ENCODE data around the gene RHCG. TPM values are rescaled to one million over a fixed set of nuclear protein-coding genes. Genes with fewer than 3 reads are reported as not detected.

RHCG gene
- total RNA-seq (2014; rRNA removed; shearing (Covaris generic); ENCODE audit: low replicate concordance), result not detected in 2 replicates

GRCh38 chr15:89496155-89497098 is at the start of gene RHCG:
TSS of gene RHCG (minus strand) at chr15:89496583. CDS start at chr15:89496544, 39 bp downstream.
- Histone ChIP-seq H3K4me2 (ENCODE audit: low read depth, low read length, poor library complexity, severe bottlenecking) (no peak within 1 kb of the TSS), H3K4me1 (ENCODE audit: low read length) (no peaks in the 10 kb centered on the region), H4K20me1 (ENCODE audit: insufficient read depth, low read depth, low read length) (no peaks in the 10 kb centered on the region), H3K9me2 (replicated peaks; ENCODE audit: insufficient read depth, low read length) (no peaks in the 10 kb centered on the region), H2AFZ (ENCODE audit: low read length) (no peak within 1 kb of the TSS), H3K9ac (ENCODE audit: low read length) (no peak within 1 kb of the TSS), H3K36me3 (ENCODE audit: insufficient read depth, low read length) (no peaks in the 10 kb centered on the region), H3K9me3 (ENCODE audit: low read length) (no peaks in the 10 kb centered on the region), H3K79me2 (ENCODE audit: low read length) (no peaks in the 10 kb centered on the region), H3K27me3 (ENCODE audit: low read length) (no peaks in the 10 kb centered on the region), H3K4me3 (ENCODE audit: low read length) (no peak within 1 kb of the TSS), H3K27ac (ENCODE audit: low read length) (no peak within 1 kb of the TSS)
- no peak for DNase-seq

GRCh38 chr15:89543389-89543788 is 47.0 kb upstream of the RHCG start:
- H3K27me3 ChIP-seq (ENCODE audit: low read length), result no peaks in the 10 kb centered on the region
- H2AFZ ChIP-seq (ENCODE audit: low read length), result no peak overlapping the region
- no peaks in the 10 kb centered on the region for H3K9me2 ChIP-seq (replicated peaks; ENCODE audit: insufficient read depth, low read length)
- no peak overlapping the region for H3K4me2 ChIP-seq (ENCODE audit: low read depth, low read length, poor library complexity, severe bottlenecking)
- no peak overlapping the region for H3K27ac ChIP-seq (ENCODE audit: low read length)
- H3K4me3 ChIP-seq (ENCODE audit: low read length), result no peak overlapping the region
- no peaks in the 10 kb centered on the region for H3K4me1 ChIP-seq (ENCODE audit: low read length)
- H3K9me3 ChIP-seq (ENCODE audit: low read length), result no peaks in the 10 kb centered on the region
- H3K36me3 ChIP-seq (ENCODE audit: insufficient read depth, low read length), result no peaks in the 10 kb centered on the region
- H3K79me2 ChIP-seq (ENCODE audit: low read length), result no peaks in the 10 kb centered on the region
- H4K20me1 ChIP-seq (ENCODE audit: insufficient read depth, low read depth, low read length), result no peaks in the 10 kb centered on the region
- H3K9ac ChIP-seq (ENCODE audit: low read length), result no peak overlapping the region
- DNase-seq, result peak; percentile 46

GRCh38 chr15:89542369-89542768 is 46.0 kb upstream of the RHCG start:
- Histone ChIP-seq H3K9ac (ENCODE audit: low read length) (no peak overlapping the region), H3K36me3 (ENCODE audit: insufficient read depth, low read length) (no peaks in the 10 kb centered on the region), H4K20me1 (ENCODE audit: insufficient read depth, low read depth, low read length) (no peaks in the 10 kb centered on the region), H3K4me2 (ENCODE audit: low read depth, low read length, poor library complexity, severe bottlenecking) (no peak overlapping the region), H3K79me2 (ENCODE audit: low read length) (no peaks in the 10 kb centered on the region), H3K9me2 (replicated peaks; ENCODE audit: insufficient read depth, low read length) (no peaks in the 10 kb centered on the region), H3K4me1 (ENCODE audit: low read length) (no peaks in the 10 kb centered on the region), H3K4me3 (ENCODE audit: low read length) (no peak overlapping the region), H2AFZ (ENCODE audit: low read length) (no peak overlapping the region), H3K27me3 (ENCODE audit: low read length) (no peaks in the 10 kb centered on the region), H3K27ac (ENCODE audit: low read length) (no peak overlapping the region), H3K9me3 (ENCODE audit: low read length) (peaks cover 8% of the 10 kb centered on the region)
- no peak for DNase-seq

- H3K4me2 ChIP-seq (ENCODE audit: low read depth, low read length, poor library complexity, severe bottlenecking), result no peak overlapping the region
- no peak overlapping the region for H3K9ac ChIP-seq (ENCODE audit: low read length)
- DNase-seq, result no peak
- H3K9me2 ChIP-seq (replicated peaks; ENCODE audit: insufficient read depth, low read length), result no peaks in the 10 kb centered on the region
- H3K4me3 ChIP-seq (ENCODE audit: low read length), result no peak overlapping the region
- no peaks in the 10 kb centered on the region for H4K20me1 ChIP-seq (ENCODE audit: insufficient read depth, low read depth, low read length)
- peaks cover under 1% of the 10 kb centered on the region for H3K4me1 ChIP-seq (ENCODE audit: low read length)
- no peaks in the 10 kb centered on the region for H3K27me3 ChIP-seq (ENCODE audit: low read length)
- no peak overlapping the region for H3K27ac ChIP-seq (ENCODE audit: low read length)
- no peaks in the 10 kb centered on the region for H3K36me3 ChIP-seq (ENCODE audit: insufficient read depth, low read length)
- H3K79me2 ChIP-seq (ENCODE audit: low read length), result no peaks in the 10 kb centered on the region
- H2AFZ ChIP-seq (ENCODE audit: low read length), result no peak overlapping the region
- H3K9me3 ChIP-seq (ENCODE audit: low read length), result peaks cover 8% of the 10 kb centered on the region
Observed at GRCh38 chr15:89539027-89539426, 42.6 kb upstream of the RHCG start.

- H4K20me1 ChIP-seq (ENCODE audit: insufficient read depth, low read depth, low read length), result no peaks in the 10 kb centered on the region
- peaks cover 8% of the 10 kb centered on the region for H3K9me3 ChIP-seq (ENCODE audit: low read length)
- no peaks in the 10 kb centered on the region for H3K27me3 ChIP-seq (ENCODE audit: low read length)
- H3K36me3 ChIP-seq (ENCODE audit: insufficient read depth, low read length), result no peaks in the 10 kb centered on the region
- H3K4me3 ChIP-seq (ENCODE audit: low read length), result no peak overlapping the region
- peaks cover 7% of the 10 kb centered on the region for H3K4me1 ChIP-seq (ENCODE audit: low read length)
- no peak for DNase-seq
- no peaks in the 10 kb centered on the region for H3K79me2 ChIP-seq (ENCODE audit: low read length)
- no peak overlapping the region for H3K27ac ChIP-seq (ENCODE audit: low read length)
- no peak overlapping the region for H3K4me2 ChIP-seq (ENCODE audit: low read depth, low read length, poor library complexity, severe bottlenecking)
- no peaks in the 10 kb centered on the region for H3K9me2 ChIP-seq (replicated peaks; ENCODE audit: insufficient read depth, low read length)
- H2AFZ ChIP-seq (ENCODE audit: low read length), result no peak overlapping the region
- H3K9ac ChIP-seq (ENCODE audit: low read length), result no peak overlapping the region
Observed at GRCh38 chr15:89533861-89534544, 37.6 kb upstream of the RHCG start.

- DNase-seq, result no peak
- H3K4me2 ChIP-seq (ENCODE audit: low read depth, low read length, poor library complexity, severe bottlenecking), result no peak overlapping the region
- H3K27ac ChIP-seq (ENCODE audit: low read length), result no peak overlapping the region
- no peak overlapping the region for H3K4me3 ChIP-seq (ENCODE audit: low read length)
- H3K9me2 ChIP-seq (replicated peaks; ENCODE audit: insufficient read depth, low read length), result no peaks in the 10 kb centered on the region
- H3K27me3 ChIP-seq (ENCODE audit: low read length), result no peaks in the 10 kb centered on the region
- no peaks in the 10 kb centered on the region for H3K79me2 ChIP-seq (ENCODE audit: low read length)
- no peak overlapping the region for H3K9ac ChIP-seq (ENCODE audit: low read length)
- H3K36me3 ChIP-seq (ENCODE audit: insufficient read depth, low read length), result no peaks in the 10 kb centered on the region
- no peak overlapping the region for H2AFZ ChIP-seq (ENCODE audit: low read length)
- peaks cover 7% of the 10 kb centered on the region for H3K4me1 ChIP-seq (ENCODE audit: low read length)
- no peaks in the 10 kb centered on the region for H4K20me1 ChIP-seq (ENCODE audit: insufficient read depth, low read depth, low read length)
- H3K9me3 ChIP-seq (ENCODE audit: low read length), result no peaks in the 10 kb centered on the region
Observed at GRCh38 chr15:89531796-89532537, 35.6 kb upstream of the RHCG start.

- Histone ChIP-seq H3K27me3 (ENCODE audit: low read length) (no peaks in the 10 kb centered on the region), H3K9me3 (ENCODE audit: low read length) (no peaks in the 10 kb centered on the region)
Observed at GRCh38 chr15:89530976-89531375, 34.6 kb upstream of the RHCG start.

More at GRCh38 chr15:89530976-89531375, 34.6 kb upstream of the RHCG start:
- Histone ChIP-seq H3K4me3 (ENCODE audit: low read length) (no peak overlapping the region), H3K36me3 (ENCODE audit: insufficient read depth, low read length) (no peaks in the 10 kb centered on the region), H3K27ac (ENCODE audit: low read length) (no peak overlapping the region), H3K9me2 (replicated peaks; ENCODE audit: insufficient read depth, low read length) (no peaks in the 10 kb centered on the region), H3K4me1 (ENCODE audit: low read length) (peaks cover 7% of the 10 kb centered on the region), H3K4me2 (ENCODE audit: low read depth, low read length, poor library complexity, severe bottlenecking) (no peak overlapping the region), H4K20me1 (ENCODE audit: insufficient read depth, low read depth, low read length) (no peaks in the 10 kb centered on the region), H3K9ac (ENCODE audit: low read length) (no peak overlapping the region), H3K79me2 (ENCODE audit: low read length) (no peaks in the 10 kb centered on the region), H2AFZ (ENCODE audit: low read length) (no peak overlapping the region)
- DNase-seq, result no peak

Measured in Karpas-422 (cell line).